AG04449 (cell line): ENCODE data around the gene ACSM5.

Experiments used
- CTCF ChIA-PET: fragments of 350-600 bp; formaldehyde crosslinking; extraction: SDS; loops from one replicate; lab custom pipeline; 2021; ENCODE audit warnings: antibody characterized with exemption; lab: Yijun Ruan, JAX
- POLR2A ChIA-PET: fragments of 400-600, 350-600 bp; formaldehyde crosslinking; extraction: SDS; loops from one replicate; lab custom pipeline; 2020; ENCODE audit warnings: antibody characterized with exemption, inconsistent platforms; lab: Yijun Ruan, JAX
- DNase-seq: peaks from one replicate; pipeline ENCODE4 v3.0.0-alpha.2; 2010; ENCODE audit warnings: low read depth, low spot score
- H3K4me3 ChIP-seq: 2 replicates; pipeline ENCODE4 v1.5.1; 2011; ENCODE audit warnings: low read depth, mild to moderate bottlenecking, control low read depth, low read length
- CTCF ChIP-seq: IDR thresholded peaks from one replicate; pipeline ENCODE4 v1.5.1; 2011; ENCODE audit warnings: mild to moderate bottlenecking, moderate library complexity, low read length, control low read depth, inconsistent platforms; ENCODE audit not compliant: insufficient read depth; ENCODE audit errors: missing control alignments

Gene ACSM5

GRCh38 chr16:20397468-20398074 is 11.8 kb upstream of the ACSM5 start:
- CTCF ChIA-PET, result no interaction called here
- no peak overlapping the region for H3K4me3 ChIP-seq
- POLR2A ChIA-PET, result no interaction called here
- no peak for TF ChIP-seq CTCF
- no peak for DNase-seq

- DNase-seq, result no peak
- no peak overlapping the region for H3K4me3 ChIP-seq
- TF ChIP-seq CTCF, result no peak
- CTCF ChIA-PET, result interaction anchor here (2.0 kb wide), 1 partner anchor 13 kb away, joined by 7 read pairs; no protein-coding TSS in a partner anchor
- POLR2A ChIA-PET, result no interaction called here
These were observed 10.7 kb upstream of the ACSM5 start for GRCh38 chr16:20398603-20399002.

- CTCF ChIA-PET, result interaction anchor here (2.0 kb wide), 1 partner anchor 14 kb away, joined by 7 read pairs; no protein-coding TSS in a partner anchor
- no peak overlapping the region for H3K4me3 ChIP-seq
- TF ChIP-seq CTCF, result no peak
- DNase-seq, result no peak
- POLR2A ChIA-PET, result no interaction called here
These were observed 10.1 kb upstream of the ACSM5 start for GRCh38 chr16:20399185-20399584.

GRCh38 chr16:20401066-20401465 is 8.3 kb upstream of the ACSM5 start:
- ChIA-PET POLR2A (no interaction called here), CTCF (interaction anchor here (1.0 kb wide), 1 partner anchor 488 kb away, joined by 3 read pairs; no protein-coding TSS in a partner anchor)
- no peak overlapping the region for H3K4me3 ChIP-seq
- TF ChIP-seq CTCF, result no peak
- DNase-seq, result no peak

GRCh38 chr16:20401475-20402016 is 7.8 kb upstream of the ACSM5 start:
- TF ChIP-seq CTCF, result no peak
- H3K4me3 ChIP-seq, result no peak overlapping the region
- DNase-seq, result no peak
- POLR2A ChIA-PET, result no interaction called here
- CTCF ChIA-PET, result no interaction called here

GRCh38 chr16:20402651-20403050 is 6.7 kb upstream of the ACSM5 start:
- POLR2A ChIA-PET, result no interaction called here
- DNase-seq, result no peak
- TF ChIP-seq CTCF, result no peak

More at GRCh38 chr16:20402651-20403050, 6.7 kb upstream of the ACSM5 start:
- CTCF ChIA-PET, result no interaction called here
- no peak overlapping the region for H3K4me3 ChIP-seq
